ENCODE data around the gene MAPKBP1. TPM values are rescaled to one million over a fixed set of nuclear protein-coding genes. Genes with fewer than 3 reads are reported as not detected.

MAPKBP1 gene
- total RNA-seq, 1 donor from 2014 or later = 27.2 TPM

- H3K27ac Mint-ChIP-seq (ENCODE audit: unreplicated experiment) = peak overlapping the region; percentile 8
- peaks cover 42% of the 10 kb centered on the region for H3K4me1 Mint-ChIP-seq (ENCODE audit: low read depth)
- no peaks in the 10 kb centered on the region for H3K9me3 Mint-ChIP-seq (ENCODE audit: low read depth)
- no peak for DNase-seq (ENCODE audit: low spot score)
- TF ChIP-seq CTCF (IDR thresholded peaks at IDR 0.05) = no peak
- H3K4me3 Mint-ChIP-seq (ENCODE audit: unreplicated experiment) = no peak overlapping the region
- peaks cover 14% of the 10 kb centered on the region for H3K36me3 Mint-ChIP-seq (ENCODE audit: low read depth)
- H3K27me3 Mint-ChIP-seq (ENCODE audit: low read depth) = no peaks in the 10 kb centered on the region
Observed at GRCh38 chr15:41797201-41797944, 23.1 kb downstream of the MAPKBP1 start.

- no peak overlapping the region for H3K27ac Mint-ChIP-seq (ENCODE audit: unreplicated experiment)
- H3K4me3 Mint-ChIP-seq (ENCODE audit: unreplicated experiment) = no peak overlapping the region
- DNase-seq (ENCODE audit: low spot score) = no peak
- H3K36me3 Mint-ChIP-seq (ENCODE audit: low read depth) = peaks cover 14% of the 10 kb centered on the region
- TF ChIP-seq CTCF (IDR thresholded peaks at IDR 0.05) = no peak
- H3K27me3 Mint-ChIP-seq (ENCODE audit: low read depth) = no peaks in the 10 kb centered on the region
- no peaks in the 10 kb centered on the region for H3K9me3 Mint-ChIP-seq (ENCODE audit: low read depth)
- H3K4me1 Mint-ChIP-seq (ENCODE audit: low read depth) = peaks cover 39% of the 10 kb centered on the region
Observed at GRCh38 chr15:41798607-41799487, 24.6 kb downstream of the MAPKBP1 start.

- TF ChIP-seq CTCF (IDR thresholded peaks at IDR 0.05) = no peak
- H3K27me3 Mint-ChIP-seq (ENCODE audit: low read depth) = no peaks in the 10 kb centered on the region
- H3K4me3 Mint-ChIP-seq (ENCODE audit: unreplicated experiment) = no peak overlapping the region
- no peak for DNase-seq (ENCODE audit: low spot score)
- no peaks in the 10 kb centered on the region for H3K9me3 Mint-ChIP-seq (ENCODE audit: low read depth)
- peaks cover 38% of the 10 kb centered on the region for H3K4me1 Mint-ChIP-seq (ENCODE audit: low read depth)
- peaks cover 14% of the 10 kb centered on the region for H3K36me3 Mint-ChIP-seq (ENCODE audit: low read depth)
- no peak overlapping the region for H3K27ac Mint-ChIP-seq (ENCODE audit: unreplicated experiment)
Observed at GRCh38 chr15:41799488-41799805, 25.2 kb downstream of the MAPKBP1 start.

- Mint-ChIP-seq H3K4me3 (ENCODE audit: unreplicated experiment) (no peak overlapping the region), H3K27ac (ENCODE audit: unreplicated experiment) (no peak overlapping the region), H3K27me3 (ENCODE audit: low read depth) (no peaks in the 10 kb centered on the region), H3K9me3 (ENCODE audit: low read depth) (no peaks in the 10 kb centered on the region), H3K4me1 (ENCODE audit: low read depth) (peaks cover 39% of the 10 kb centered on the region), H3K36me3 (ENCODE audit: low read depth) (peaks cover 15% of the 10 kb centered on the region)
- no peak for TF ChIP-seq CTCF (IDR thresholded peaks at IDR 0.05)
- DNase-seq (ENCODE audit: low spot score) = no peak
Observed at GRCh38 chr15:41801185-41801584, 26.9 kb downstream of the MAPKBP1 start.

GRCh38 chr15:41801850-41802455, 27.7 kb downstream of the MAPKBP1 start:
- Mint-ChIP-seq H3K27me3 (ENCODE audit: low read depth) (no peaks in the 10 kb centered on the region), H3K4me3 (ENCODE audit: unreplicated experiment) (no peak overlapping the region), H3K27ac (ENCODE audit: unreplicated experiment) (no peak overlapping the region), H3K9me3 (ENCODE audit: low read depth) (no peaks in the 10 kb centered on the region), H3K4me1 (ENCODE audit: low read depth) (peaks cover 32% of the 10 kb centered on the region), H3K36me3 (ENCODE audit: low read depth) (peaks cover 15% of the 10 kb centered on the region)
- DNase-seq (ENCODE audit: low spot score) = no peak
- no peak for TF ChIP-seq CTCF (IDR thresholded peaks at IDR 0.05)

All from chondrocyte (in vitro differentiated cells).